Loucy (cell line): ENCODE results near the gene PHF20.
"Not testable (repeated sequence)": the region's sequence is repeated elsewhere in the genome, so short reads cannot be mapped to it uniquely, and the experiment has no call there.

Source experiments
- H2AFZ ChIP-seq: fragments of 200-600 bp; sonication (generic); 2 replicates; pipeline ENCODE4 v1.6.0; 2016; ENCODE audit warnings: antibody characterized with exemption, mild to moderate bottlenecking, low read length, moderate library complexity
- H3F3A ChIP-seq: fragments of 200-600 bp; 2 replicates; pipeline ENCODE4 v1.6.0; 2016; ENCODE audit warnings: antibody characterized with exemption, low read depth, mild to moderate bottlenecking
- H3K27me3 ChIP-seq: fragments of 200-600 bp; sonication (generic); 2 replicates; pipeline ENCODE4 v1.6.1; 2014; ENCODE audit warnings: low read length, mild to moderate bottlenecking; ENCODE audit not compliant: insufficient read depth, poor library complexity, severe bottlenecking
- H3K36me3 ChIP-seq: fragments of 200-600 bp; sonication (generic); 2 replicates; pipeline ENCODE4 v1.6.1; 2016; ENCODE audit warnings: low read length; ENCODE audit not compliant: insufficient read depth
- H3K4me1 ChIP-seq: fragments of 200-600 bp; sonication (generic); 2 replicates; pipeline ENCODE4 v1.5.1; 2014; ENCODE audit warnings: low read length, mild to moderate bottlenecking; ENCODE audit not compliant: insufficient read depth, poor library complexity, severe bottlenecking
- H3K4me2 ChIP-seq: fragments of 200-600 bp; sonication (generic); 2 replicates; pipeline ENCODE4 v1.6.0; 2014; ENCODE audit warnings: antibody characterized with exemption, low read length, low read depth, mild to moderate bottlenecking; ENCODE audit not compliant: poor library complexity, severe bottlenecking
- H3K4me3 ChIP-seq: fragments of 200-600 bp; sonication (generic); 2 replicates; pipeline ENCODE4 v1.5.1; 2014; ENCODE audit warnings: low read length, mild to moderate bottlenecking, mixed read lengths; ENCODE audit not compliant: poor library complexity, severe bottlenecking
- H3K79me2 ChIP-seq: fragments of 200-600 bp; sonication (generic); 2 replicates; pipeline ENCODE4 v1.6.1; 2014; ENCODE audit warnings: low read length; ENCODE audit not compliant: insufficient read depth
- H3K9ac ChIP-seq: fragments of 200-600 bp; sonication (generic); 2 replicates; pipeline ENCODE4 v1.6.0; 2014; ENCODE audit warnings: mild to moderate bottlenecking, low read depth, low read length, moderate library complexity; ENCODE audit not compliant: poor library complexity, severe bottlenecking
- H3K9me2 ChIP-seq: fragments of 200-600 bp; sonication (generic); replicated peaks from 2 replicates; pipeline ENCODE4 v1.6.1; 2016; ENCODE audit warnings: low read depth, low read length, mixed read lengths
- H3K9me3 ChIP-seq: fragments of 200-600 bp; sonication (generic); 2 replicates; pipeline ENCODE4 v1.6.1; 2014; ENCODE audit warnings: mild to moderate bottlenecking, antibody characterized with exemption, low read length, low read depth; ENCODE audit not compliant: insufficient read depth
- H4K20me1 ChIP-seq: fragments of 200-600 bp; sonication (generic); 2 replicates; pipeline ENCODE4 v1.6.0; 2014; ENCODE audit warnings: antibody characterized with exemption, low read length, mild to moderate bottlenecking; ENCODE audit not compliant: insufficient read depth, poor library complexity, severe bottlenecking
- CTCF ChIP-seq: fragments of 200-600 bp; sonication (generic); conservative IDR thresholded peaks from 2 replicates; pipeline ENCODE4 v1.5.1; 2014; ENCODE audit warnings: mild to moderate bottlenecking, antibody characterized with exemption, low read length
- EZH2phosphoT487 ChIP-seq: fragments of 200-600 bp; IDR thresholded peaks from 2 replicates; pipeline ENCODE4 v1.6.1; 2018; ENCODE audit warnings: antibody characterized with exemption, mild to moderate bottlenecking, moderate library complexity, borderline replicate concordance

The PHF20 gene

DNA sequence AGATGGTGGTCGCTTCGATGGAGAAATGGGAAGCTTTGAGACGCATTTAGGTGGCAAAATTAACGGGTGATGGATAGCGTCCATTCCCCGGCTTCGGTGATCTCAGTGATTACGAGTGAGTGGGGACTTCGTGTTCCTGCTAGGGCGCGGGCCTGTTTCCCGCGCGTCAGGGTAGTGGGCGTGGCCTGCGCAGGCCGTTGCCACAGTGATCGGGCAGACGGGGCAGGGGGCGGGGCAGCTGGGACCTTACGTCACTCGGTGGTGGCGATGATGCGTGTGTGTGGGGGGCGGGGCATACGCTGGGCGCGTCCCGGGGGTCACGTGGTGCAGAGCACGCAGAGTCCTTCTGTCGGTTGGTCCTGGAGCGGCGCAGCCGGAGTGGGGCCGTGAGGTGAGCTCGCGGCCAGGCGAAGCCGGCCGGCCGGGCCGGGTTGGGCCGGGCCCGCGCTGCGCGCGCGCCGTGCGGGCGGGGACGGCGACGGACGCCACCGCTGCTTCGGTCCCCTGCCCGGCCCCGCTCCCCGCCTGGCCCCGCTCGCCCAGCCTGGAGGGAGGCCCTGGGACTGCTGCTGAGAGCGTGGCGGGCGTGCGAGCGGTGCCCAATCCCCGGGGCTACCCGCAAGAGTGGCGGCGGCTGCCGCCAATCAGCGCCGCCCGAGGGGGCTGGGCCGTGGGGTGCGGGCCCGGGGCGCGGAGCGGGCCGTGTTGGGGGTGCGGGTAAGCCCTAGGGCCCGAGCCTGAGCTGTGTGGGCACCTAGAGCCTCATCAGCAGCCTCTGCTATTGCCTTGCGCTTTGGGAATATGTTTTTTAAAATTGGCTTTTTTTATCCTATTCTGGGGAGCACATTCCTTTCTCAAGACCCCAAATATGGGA lies at the start of gene PHF20:
Gene PHF20 (plus strand): TSS at position 327 of the 874 bp plus-strand sequence. CDS start 29,508 bp downstream, outside the sequence.
- Histone ChIP-seq H3K36me3 (no peaks in the 10 kb centered on the region), H3K9me2 (no peaks in the 10 kb centered on the region), H2AFZ (peak within 1 kb of the TSS; percentile 89), H4K20me1 (peaks cover 30% of the 10 kb centered on the region), H3K79me2 (peaks cover 48% of the 10 kb centered on the region), H3K27me3 (no peaks in the 10 kb centered on the region), H3K9me3 (no peaks in the 10 kb centered on the region), H3K4me2 (peak within 1 kb of the TSS; percentile 100), H3F3A (peaks cover 10% of the 10 kb centered on the region; the same call in 1 of the 2 replicates), H3K4me1 (peaks cover 68% of the 10 kb centered on the region), H3K9ac (peak within 1 kb of the TSS; percentile 93), H3K4me3 (peak within 1 kb of the TSS; percentile 94)
- TF ChIP-seq CTCF (no peak), EZH2phosphoT487 (no peak)

DNA sequence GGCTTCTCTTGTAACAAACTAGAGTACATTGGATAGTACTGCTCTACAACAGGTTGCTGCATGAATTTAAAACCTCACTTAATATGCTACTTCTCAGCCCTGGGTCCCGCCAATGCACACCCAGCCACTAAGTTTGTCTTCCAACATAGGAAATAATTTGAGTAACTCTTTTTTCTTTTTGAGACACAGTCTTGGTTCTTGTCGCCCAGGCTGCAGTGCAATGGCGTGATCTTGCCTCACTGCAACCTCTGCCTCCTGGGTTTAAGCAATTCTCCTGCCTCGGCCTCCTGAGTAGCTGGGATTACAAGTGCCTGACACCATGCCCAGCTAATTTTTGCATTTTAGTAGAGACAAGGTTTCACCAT lies 48.6 kb upstream of the PHF20 start:
- not testable (repeated sequence) for H3K9me2 ChIP-seq, H3K4me1 ChIP-seq, H3F3A ChIP-seq, H3K27me3 ChIP-seq, H3K4me2 ChIP-seq, H3K9me3 ChIP-seq, H2AFZ ChIP-seq, H3K9ac ChIP-seq, H3K4me3 ChIP-seq
- Histone ChIP-seq H4K20me1 (peaks cover 91% of the 10 kb centered on the region), H3K36me3 (peaks cover 96% of the 10 kb centered on the region), H3K79me2 (peaks cover 95% of the 10 kb centered on the region)

DNA sequence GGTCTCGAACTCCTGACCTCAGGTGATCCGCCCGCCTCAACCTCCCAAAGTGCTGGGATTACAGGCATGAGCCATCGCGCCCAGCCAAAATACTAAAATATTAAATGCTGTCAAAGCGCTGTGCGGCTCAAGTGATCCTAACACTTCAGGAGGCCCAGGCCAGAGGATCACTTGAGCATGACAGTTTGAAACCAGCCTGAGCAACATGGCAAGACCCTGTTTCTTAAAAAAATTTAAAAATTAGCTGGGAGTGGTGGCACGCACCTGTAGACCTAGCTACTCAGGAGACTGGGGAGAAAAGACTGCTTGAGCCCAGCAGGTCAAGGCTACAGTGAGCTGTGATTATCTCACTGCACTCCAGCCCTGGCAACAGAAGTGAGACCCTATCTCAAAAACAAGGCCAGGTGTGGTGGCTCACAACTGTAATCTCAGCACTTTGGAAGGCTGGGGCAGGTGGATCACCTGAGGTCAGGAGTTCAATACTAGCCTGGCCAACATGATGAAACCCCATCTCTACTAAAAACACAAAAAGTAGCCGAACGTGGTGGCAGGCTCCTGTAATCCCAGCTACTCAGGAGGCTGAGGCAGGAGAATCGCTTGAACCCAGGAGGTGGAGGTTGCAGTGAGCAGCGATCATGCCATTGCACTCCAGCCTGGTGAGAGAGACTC lies 48.0 kb upstream of the PHF20 start:
- Histone ChIP-seq H3K36me3 (peaks cover 96% of the 10 kb centered on the region), H3K79me2 (peaks cover 94% of the 10 kb centered on the region), H4K20me1 (peaks cover 90% of the 10 kb centered on the region)
- H3K27me3 ChIP-seq, H3K9me2 ChIP-seq, H3K4me1 ChIP-seq, H2AFZ ChIP-seq, H3K9me3 ChIP-seq, H3K4me3 ChIP-seq, H3F3A ChIP-seq, H3K9ac ChIP-seq, H3K4me2 ChIP-seq: not testable (repeated sequence)

DNA sequence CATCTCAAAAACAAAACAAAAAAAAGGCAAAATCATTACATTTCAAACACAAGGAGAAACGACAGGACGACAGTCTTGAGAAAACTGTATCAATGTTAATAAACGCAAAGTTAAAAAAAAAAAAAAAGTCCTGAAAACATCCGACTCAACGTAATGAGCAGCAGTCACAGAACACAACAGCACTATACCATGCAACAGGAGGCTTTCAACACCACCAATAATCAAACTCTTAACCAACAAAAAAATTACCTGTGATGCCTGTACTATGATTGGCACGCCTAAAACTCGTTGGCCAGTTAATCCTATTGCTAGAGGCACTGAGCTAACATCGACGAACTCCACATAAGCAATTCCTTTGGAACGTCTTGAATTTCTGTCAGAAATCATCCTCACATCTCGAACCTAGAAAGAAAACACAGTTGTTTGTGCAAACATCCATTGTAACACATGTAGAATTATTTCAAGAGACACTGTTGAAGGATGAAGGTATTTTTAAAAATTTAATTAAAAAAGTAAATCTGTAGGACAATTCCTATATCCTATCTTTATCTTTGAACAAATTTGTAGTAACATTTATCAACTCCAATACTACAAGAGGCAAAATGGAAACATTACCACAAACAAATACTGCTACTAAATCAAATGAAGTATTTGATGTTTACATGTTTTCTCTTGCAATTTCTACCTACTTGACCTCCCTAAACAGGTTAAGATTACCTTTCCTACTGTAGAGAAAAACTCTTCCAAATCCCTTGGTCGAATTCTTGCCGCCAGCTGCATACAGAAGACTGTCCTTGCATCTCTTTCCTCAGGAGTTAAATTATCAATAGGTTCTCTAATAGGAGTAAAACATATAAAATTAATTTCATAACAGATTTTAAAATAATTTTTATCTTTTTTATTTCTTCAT lies 47.2 kb upstream of the PHF20 start:
- Histone ChIP-seq H2AFZ (no peak overlapping the region), H3K9me2 (no peaks in the 10 kb centered on the region), H3K4me2 (no peak overlapping the region), H3K27me3 (no peaks in the 10 kb centered on the region), H3K4me1 (no peaks in the 10 kb centered on the region), H3F3A (peaks cover 4% of the 10 kb centered on the region; the same call in 1 of the 2 replicates), H4K20me1 (peaks cover 90% of the 10 kb centered on the region), H3K79me2 (peaks cover 93% of the 10 kb centered on the region), H3K4me3 (no peak overlapping the region), H3K9ac (no peak overlapping the region), H3K9me3 (no peaks in the 10 kb centered on the region), H3K36me3 (peaks cover 96% of the 10 kb centered on the region)
- no peak for TF ChIP-seq CTCF
- no peak for TF ChIP-seq EZH2phosphoT487
